ENCODE measurements around the gene KRI1. TPM values are rescaled to one million over a fixed set of nuclear protein-coding genes. Genes with fewer than 3 reads are reported as not detected.

Gene KRI1
- polyA plus RNA-seq, 1 experiment = 11.3 TPM

GRCh38 chr19:10587022-10587838, 21.4 kb upstream of the KRI1 start, which contains the start of gene AP1M2:
Gene AP1M2, minus strand, starts transcription at chr19:10587312. Its CDS starts 81 bp downstream, at chr19:10587231.
- peaks cover 4% of the 10 kb centered on the region; the same call in 1 of the 2 replicates for H3K9me3 ChIP-seq (ENCODE audit: control insufficient read depth, insufficient read depth, low read length)
- ChIA-PET POLR2A (no interaction called here), CTCF (interaction anchor here (0.7 kb wide), 1 partner anchor 8 kb away, joined by 3 read pairs; no protein-coding TSS in a partner anchor)
- TF ChIP-seq, protein P1, sequence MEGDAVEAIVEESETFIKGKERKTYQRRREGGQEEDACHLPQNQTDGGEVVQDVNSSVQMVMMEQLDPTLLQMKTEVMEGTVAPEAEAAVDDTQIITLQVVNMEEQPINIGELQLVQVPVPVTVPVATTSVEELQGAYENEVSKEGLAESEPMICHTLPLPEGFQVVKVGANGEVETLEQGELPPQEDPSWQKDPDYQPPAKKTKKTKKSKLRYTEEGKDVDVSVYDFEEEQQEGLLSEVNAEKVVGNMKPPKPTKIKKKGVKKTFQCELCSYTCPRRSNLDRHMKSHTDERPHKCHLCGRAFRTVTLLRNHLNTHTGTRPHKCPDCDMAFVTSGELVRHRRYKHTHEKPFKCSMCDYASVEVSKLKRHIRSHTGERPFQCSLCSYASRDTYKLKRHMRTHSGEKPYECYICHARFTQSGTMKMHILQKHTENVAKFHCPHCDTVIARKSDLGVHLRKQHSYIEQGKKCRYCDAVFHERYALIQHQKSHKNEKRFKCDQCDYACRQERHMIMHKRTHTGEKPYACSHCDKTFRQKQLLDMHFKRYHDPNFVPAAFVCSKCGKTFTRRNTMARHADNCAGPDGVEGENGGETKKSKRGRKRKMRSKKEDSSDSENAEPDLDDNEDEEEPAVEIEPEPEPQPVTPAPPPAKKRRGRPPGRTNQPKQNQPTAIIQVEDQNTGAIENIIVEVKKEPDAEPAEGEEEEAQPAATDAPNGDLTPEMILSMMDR (IDR thresholded peaks at IDR 0.05; ENCODE audit: low read depth, low read length) = no peak
- no peak within 1 kb of the TSS for H3K27ac ChIP-seq (ENCODE audit: low read depth, low read length)
- DNase-seq (ENCODE audit: low read depth, low spot score) = no peak
- H3K4me3 ChIP-seq (ENCODE audit: low read depth, low read length) = no peak within 1 kb of the TSS
- peaks cover 28% of the 10 kb centered on the region for H3K27me3 ChIP-seq (ENCODE audit: control insufficient read depth, insufficient read depth, low read length)

GRCh38 chr19:10586396-10586795, 20.6 kb upstream of the KRI1 start:
- POLR2A ChIA-PET = interaction anchor here (0.5 kb wide), 1 partner anchor 358 kb away, joined by 5 read pairs; no protein-coding TSS in a partner anchor
- H3K27me3 ChIP-seq (ENCODE audit: control insufficient read depth, insufficient read depth, low read length) = peaks cover 28% of the 10 kb centered on the region
- DNase-seq (ENCODE audit: low read depth, low spot score) = no peak
- peaks cover 4% of the 10 kb centered on the region; the same call in 1 of the 2 replicates for H3K9me3 ChIP-seq (ENCODE audit: control insufficient read depth, insufficient read depth, low read length)
- TF ChIP-seq, protein P1 (IDR thresholded peaks at IDR 0.05; ENCODE audit: low read depth, low read length) = no peak
- H3K4me3 ChIP-seq (ENCODE audit: low read depth, low read length) = no peak overlapping the region
- H3K27ac ChIP-seq (ENCODE audit: low read depth, low read length) = no peak overlapping the region
- CTCF ChIA-PET = interaction anchor here (0.7 to 2.1 kb wide), 2 partner anchors 9 to 57 kb away, joined by 3 to 13 read pairs; no protein-coding TSS in a partner anchor

- TF ChIP-seq, protein P1 (IDR thresholded peaks at IDR 0.05; ENCODE audit: low read depth, low read length) = no peak
- no peak overlapping the region for H3K4me3 ChIP-seq (ENCODE audit: low read depth, low read length)
- no peak overlapping the region for H3K27ac ChIP-seq (ENCODE audit: low read depth, low read length)
- DNase-seq (ENCODE audit: low read depth, low spot score) = no peak
- ChIA-PET POLR2A (no interaction called here), CTCF (interaction anchor here (0.6 to 6.2 kb wide), 4 partner anchors 21 to 117 kb away, joined by 3 to 273 read pairs (median 44); partner anchors contain the start of gene QTRT1)
- peaks cover 25% of the 10 kb centered on the region for H3K27me3 ChIP-seq (ENCODE audit: control insufficient read depth, insufficient read depth, low read length)
- H3K9me3 ChIP-seq (ENCODE audit: control insufficient read depth, insufficient read depth, low read length) = peaks cover 4% of the 10 kb centered on the region; the same call in 1 of the 2 replicates
Measured at GRCh38 chr19:10583036-10583776, 17.4 kb upstream of the KRI1 start.

DNA sequence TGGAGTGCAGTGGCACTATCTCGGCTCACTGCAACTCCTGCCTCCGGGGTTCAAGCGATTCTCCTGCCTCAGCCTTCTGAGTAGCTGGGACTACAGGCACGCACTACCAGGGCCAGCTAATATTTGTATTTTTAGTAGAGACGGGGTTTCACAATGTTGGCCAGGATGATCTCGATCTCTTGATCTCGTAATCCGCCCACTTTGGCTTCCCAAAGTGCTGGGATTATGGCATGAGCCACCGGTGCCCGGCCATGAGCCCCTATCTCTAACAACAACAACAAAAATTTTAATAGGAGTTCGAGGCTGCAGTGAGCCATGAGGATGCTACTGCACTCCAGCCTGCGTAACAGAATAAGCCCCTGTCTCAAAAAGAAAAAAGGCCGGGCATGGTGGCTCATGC, 16.3 kb upstream of the KRI1 start:
- H3K9me3 ChIP-seq (ENCODE audit: control insufficient read depth, insufficient read depth, low read length) = peaks cover 1% of the 10 kb centered on the region; the same call in 1 of the 2 replicates
- peaks cover 17% of the 10 kb centered on the region for H3K27me3 ChIP-seq (ENCODE audit: control insufficient read depth, insufficient read depth, low read length)
- ChIA-PET POLR2A (interaction anchor here (1.6 to 1.9 kb wide), 2 partner anchors 20 to 62 kb away, joined by 8 read pairs; no protein-coding TSS in a partner anchor), CTCF (interaction anchor here (0.6 to 6.2 kb wide), 20 partner anchors 8 to 369 kb away, joined by 3 to 273 read pairs (median 7); partner anchors contain the start of gene QTRT1)
- H3K27ac ChIP-seq (ENCODE audit: low read depth, low read length) = no peak overlapping the region
- DNase-seq (ENCODE audit: low read depth, low spot score) = no peak
- TF ChIP-seq, protein P1 (IDR thresholded peaks at IDR 0.05; ENCODE audit: low read depth, low read length) = no peak
- no peak overlapping the region for H3K4me3 ChIP-seq (ENCODE audit: low read depth, low read length)

Data from AG04450 (cell line).